ENCODE results near the gene KLHL18. TPM values are rescaled to one million over a fixed set of nuclear protein-coding genes. Genes with fewer than 3 reads are reported as not detected.
A peak's percentile ranks its signal among the peaks of the same experiment; 100 is the strongest.

Gene KLHL18
- 37.0 and 72.3 TPM in 2 replicates for total RNA-seq (2014; rRNA removed; shearing (Covaris generic))
- 19.4 and 19.5 TPM in 2 replicates for polyA plus RNA-seq (2016; fragmentation: Nextera tagmentation; extraction: Ambion mirVana)

- H3K9me3 ChIP-seq (ENCODE audit: low read depth): no peaks in the 10 kb centered on the region
- H3K9me2 ChIP-seq (ENCODE audit: insufficient read depth): no peaks in the 10 kb centered on the region
- 0 to 1% methylated on average over 66 to 82 of the region's 82 CpGs for WGBS, 2 experiments (ENCODE audit: low coverage in 1 of 2, low lambda C conversion rate in 2 of 2, missing lambda C conversion rate in 2 of 2)
- no peaks in the 10 kb centered on the region for H3K36me3 ChIP-seq (ENCODE audit: low read depth)
- no peaks in the 10 kb centered on the region for H3K27me3 ChIP-seq (replicated peaks; ENCODE audit: insufficient read depth)
- H3K27ac ChIP-seq: peak within 1 kb of the TSS; percentile 97
- DNase-seq: peak; percentile 99
- peak within 1 kb of the TSS; percentile 98 for H3K4me2 ChIP-seq (ENCODE audit: unreplicated experiment)
- peak within 1 kb of the TSS; percentile 95 for H2AFZ ChIP-seq
- peaks cover 8% of the 10 kb centered on the region; the same call in 1 of the 2 replicates for H3K4me1 ChIP-seq (ENCODE audit: insufficient read depth)
- H3K4me3 ChIP-seq: peak within 1 kb of the TSS; percentile 88
- no peaks in the 10 kb centered on the region for H4K20me1 ChIP-seq (ENCODE audit: insufficient read depth)
- peaks cover 55% of the 10 kb centered on the region for H3K79me2 ChIP-seq (ENCODE audit: insufficient read depth)
- peak within 1 kb of the TSS; percentile 93 for H3K9ac ChIP-seq
- TF ChIP-seq EZH2 (IDR thresholded peaks at IDR 0.05; ENCODE audit: insufficient read depth, poor library complexity, severe bottlenecking) (no peak), EZH2phosphoT487 (IDR thresholded peaks at IDR 0.05; ENCODE audit: insufficient read depth, low read depth) (no peak)
- H3F3A ChIP-seq (ENCODE audit: insufficient read depth): peaks cover 8% of the 10 kb centered on the region; the same call in 1 of the 2 replicates
- in situ Hi-C loops (cut with MboI): no loop called here
These were observed at the start of gene KLHL18, which contains the start of gene KIF9 for GRCh38 chr3:47282424-47283192. Gene KLHL18, plus strand, starts transcription at chr3:47282944. Its CDS starts 22 bp downstream, at chr3:47282966. Gene KIF9, minus strand, starts transcription at chr3:47282799. Its CDS starts 5,425 bp downstream, at chr3:47277374.

GRCh38 chr3:47238017-47238416, 44.7 kb upstream of the KLHL18 start:
- Histone ChIP-seq H3K27ac (no peak overlapping the region), H3F3A (ENCODE audit: insufficient read depth) (no peaks in the 10 kb centered on the region), H3K9me2 (ENCODE audit: insufficient read depth) (no peaks in the 10 kb centered on the region), H3K9ac (no peak overlapping the region), H3K9me3 (ENCODE audit: low read depth) (no peaks in the 10 kb centered on the region), H3K4me3 (no peak overlapping the region), H3K79me2 (ENCODE audit: insufficient read depth) (no peaks in the 10 kb centered on the region), H3K36me3 (ENCODE audit: low read depth) (no peaks in the 10 kb centered on the region), H2AFZ (no peak overlapping the region), H3K27me3 (replicated peaks; ENCODE audit: insufficient read depth) (no peaks in the 10 kb centered on the region), H3K4me2 (ENCODE audit: unreplicated experiment) (no peak overlapping the region), H3K4me1 (ENCODE audit: insufficient read depth) (no peaks in the 10 kb centered on the region), H4K20me1 (ENCODE audit: insufficient read depth) (no peaks in the 10 kb centered on the region)
- 75 to 81% methylated on average over 3 of the region's 3 CpGs for WGBS, 2 experiments (ENCODE audit: low coverage in 1 of 2, low lambda C conversion rate in 2 of 2, missing lambda C conversion rate in 2 of 2)
- in situ Hi-C loops (cut with MboI): no loop called here
- no peak for DNase-seq
- TF ChIP-seq EZH2phosphoT487 (IDR thresholded peaks at IDR 0.05; ENCODE audit: insufficient read depth, low read depth) (no peak), EZH2 (IDR thresholded peaks at IDR 0.05; ENCODE audit: insufficient read depth, poor library complexity, severe bottlenecking) (no peak)

DNA sequence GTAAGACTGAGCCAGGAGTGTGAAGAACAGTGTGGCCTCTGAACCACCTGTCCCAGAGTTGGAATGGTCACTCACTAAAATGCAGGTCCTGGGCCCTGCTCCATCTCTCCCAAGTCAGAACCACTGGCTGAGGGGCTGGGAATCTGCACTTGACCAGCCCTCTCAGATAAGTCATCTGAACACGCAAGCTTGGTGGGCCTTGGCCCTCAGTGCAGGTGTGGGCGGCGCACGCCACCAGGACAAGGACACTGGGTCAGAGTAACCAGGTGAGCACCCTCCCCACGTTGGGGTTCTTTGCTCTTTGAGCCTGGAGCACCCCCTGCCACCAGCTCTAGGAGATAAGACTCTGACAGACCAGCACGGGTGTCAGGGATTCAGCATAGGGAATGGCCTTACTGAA, 42.8 kb upstream of the KLHL18 start:
- H2AFZ ChIP-seq: no peak overlapping the region
- in situ Hi-C loops (cut with MboI): no loop called here
- H3K27me3 ChIP-seq (replicated peaks; ENCODE audit: insufficient read depth): no peaks in the 10 kb centered on the region
- H3K79me2 ChIP-seq (ENCODE audit: insufficient read depth): no peaks in the 10 kb centered on the region
- H3K9ac ChIP-seq: no peak overlapping the region
- no peaks in the 10 kb centered on the region for H3K9me3 ChIP-seq (ENCODE audit: low read depth)
- no peaks in the 10 kb centered on the region for H3K9me2 ChIP-seq (ENCODE audit: insufficient read depth)
- no peaks in the 10 kb centered on the region for H3F3A ChIP-seq (ENCODE audit: insufficient read depth)
- H3K36me3 ChIP-seq (ENCODE audit: low read depth): no peaks in the 10 kb centered on the region
- H3K4me2 ChIP-seq (ENCODE audit: unreplicated experiment): no peak overlapping the region
- no peak for DNase-seq
- H4K20me1 ChIP-seq (ENCODE audit: insufficient read depth): no peaks in the 10 kb centered on the region
- no peak for TF ChIP-seq EZH2 (IDR thresholded peaks at IDR 0.05; ENCODE audit: insufficient read depth, poor library complexity, severe bottlenecking)
- TF ChIP-seq EZH2phosphoT487 (IDR thresholded peaks at IDR 0.05; ENCODE audit: insufficient read depth, low read depth): no peak
- H3K4me1 ChIP-seq (ENCODE audit: insufficient read depth): no peaks in the 10 kb centered on the region
- no peak overlapping the region for H3K27ac ChIP-seq
- 85 to 87% methylated on average over 6 of the region's 6 CpGs for WGBS, 2 experiments (ENCODE audit: low coverage in 1 of 2, low lambda C conversion rate in 2 of 2, missing lambda C conversion rate in 2 of 2)
- H3K4me3 ChIP-seq: no peak overlapping the region

GRCh38 chr3:47243419-47244147, 39.2 kb upstream of the KLHL18 start:
- Histone ChIP-seq H3K9me3 (ENCODE audit: low read depth) (no peaks in the 10 kb centered on the region), H4K20me1 (ENCODE audit: insufficient read depth) (no peaks in the 10 kb centered on the region), H2AFZ (no peak overlapping the region), H3K9ac (no peak overlapping the region), H3K36me3 (ENCODE audit: low read depth) (no peaks in the 10 kb centered on the region), H3F3A (ENCODE audit: insufficient read depth) (no peaks in the 10 kb centered on the region), H3K79me2 (ENCODE audit: insufficient read depth) (no peaks in the 10 kb centered on the region), H3K27ac (no peak overlapping the region), H3K4me2 (ENCODE audit: unreplicated experiment) (no peak overlapping the region), H3K4me1 (ENCODE audit: insufficient read depth) (no peaks in the 10 kb centered on the region), H3K4me3 (no peak overlapping the region), H3K27me3 (replicated peaks; ENCODE audit: insufficient read depth) (no peaks in the 10 kb centered on the region), H3K9me2 (ENCODE audit: insufficient read depth) (no peaks in the 10 kb centered on the region)
- TF ChIP-seq EZH2 (IDR thresholded peaks at IDR 0.05; ENCODE audit: insufficient read depth, poor library complexity, severe bottlenecking): no peak
- no peak for TF ChIP-seq EZH2phosphoT487 (IDR thresholded peaks at IDR 0.05; ENCODE audit: insufficient read depth, low read depth)
- in situ Hi-C loops (cut with MboI): no loop called here
- DNase-seq: peak; percentile 24
- WGBS, 2 experiments (ENCODE audit: low coverage in 1 of 2, low lambda C conversion rate in 2 of 2, missing lambda C conversion rate in 2 of 2): 70 to 72% methylated on average over 9 of the region's 9 CpGs
